Activated T-cell treated with anti-CD3 and anti-CD28 coated beads for 4 hours (primary cell): ENCODE data around the gene DCP1B.
"Not testable (repeated sequence)": the region's sequence is repeated elsewhere in the genome, so short reads cannot be mapped to it uniquely, and the experiment has no call there.

ENCODE experiments used
- DNase-seq: peaks from one replicate; pipeline ENCODE4 v3.0.0-alpha.2; 2020

Gene DCP1B

DNA sequence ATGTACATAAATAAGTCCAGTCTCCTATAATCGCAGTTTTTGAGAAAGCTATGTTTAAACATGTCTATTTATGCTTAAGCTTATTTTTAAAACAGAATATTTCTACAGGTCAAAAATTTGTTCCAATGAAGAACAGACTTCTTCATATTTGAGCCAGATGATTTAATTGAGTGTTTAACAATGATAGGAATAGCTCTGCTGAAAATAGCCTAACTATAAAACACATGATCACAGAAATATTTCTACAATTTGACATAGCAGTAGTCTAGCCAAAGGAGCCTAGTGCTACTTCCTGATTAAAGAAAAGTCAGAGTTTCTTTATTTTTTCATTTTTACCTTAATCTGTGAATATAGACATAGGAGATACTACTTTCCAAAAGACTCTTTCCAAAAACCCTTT, 29.4 kb downstream of the DCP1B start:
- no peak for DNase-seq

DNA sequence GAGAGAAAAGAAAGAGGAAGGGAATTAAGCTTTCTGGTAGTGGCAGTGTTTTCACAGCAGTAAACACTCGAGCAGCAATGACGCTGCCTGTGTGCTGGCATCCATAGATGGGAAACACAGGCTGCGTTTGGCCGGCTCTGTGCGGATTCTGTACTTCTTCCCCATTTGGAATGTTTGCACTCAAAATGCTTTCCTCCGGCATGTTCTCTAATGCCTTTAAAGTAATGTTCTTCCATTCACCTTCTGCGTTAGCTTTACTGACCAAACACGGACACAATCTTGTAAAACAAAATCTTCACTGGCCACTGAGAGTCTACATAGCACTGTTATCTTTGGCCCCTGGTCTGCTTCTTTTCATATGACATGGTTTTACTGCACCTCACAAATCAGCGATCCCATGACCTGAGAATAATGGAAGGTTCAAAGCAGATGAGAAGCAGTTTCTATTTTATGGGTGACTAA, 31.4 kb downstream of the DCP1B start:
- no peak for DNase-seq

DNA sequence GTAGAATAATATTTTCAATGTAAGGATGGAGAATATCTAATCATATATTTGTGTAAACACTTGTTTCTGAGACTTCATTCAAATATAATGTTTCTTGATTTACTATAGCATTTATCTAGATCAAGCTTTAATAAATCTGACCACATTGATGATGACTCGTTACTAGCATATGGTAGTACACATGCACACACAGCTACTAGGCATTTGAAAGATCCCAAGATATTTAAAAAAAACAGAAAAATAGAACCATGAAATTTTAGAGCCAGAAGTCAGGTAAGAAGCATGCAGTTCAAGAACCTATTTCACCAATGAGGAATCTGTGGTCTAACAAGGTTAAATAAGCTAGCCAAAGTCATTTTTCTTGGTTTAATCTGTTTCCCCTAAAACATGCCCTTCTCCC, 32.0 kb downstream of the DCP1B start:
- no peak for DNase-seq

- DNase-seq = no peak
Observed at GRCh38 chr12:1970331-1970900, 33.8 kb downstream of the DCP1B start.

DNA sequence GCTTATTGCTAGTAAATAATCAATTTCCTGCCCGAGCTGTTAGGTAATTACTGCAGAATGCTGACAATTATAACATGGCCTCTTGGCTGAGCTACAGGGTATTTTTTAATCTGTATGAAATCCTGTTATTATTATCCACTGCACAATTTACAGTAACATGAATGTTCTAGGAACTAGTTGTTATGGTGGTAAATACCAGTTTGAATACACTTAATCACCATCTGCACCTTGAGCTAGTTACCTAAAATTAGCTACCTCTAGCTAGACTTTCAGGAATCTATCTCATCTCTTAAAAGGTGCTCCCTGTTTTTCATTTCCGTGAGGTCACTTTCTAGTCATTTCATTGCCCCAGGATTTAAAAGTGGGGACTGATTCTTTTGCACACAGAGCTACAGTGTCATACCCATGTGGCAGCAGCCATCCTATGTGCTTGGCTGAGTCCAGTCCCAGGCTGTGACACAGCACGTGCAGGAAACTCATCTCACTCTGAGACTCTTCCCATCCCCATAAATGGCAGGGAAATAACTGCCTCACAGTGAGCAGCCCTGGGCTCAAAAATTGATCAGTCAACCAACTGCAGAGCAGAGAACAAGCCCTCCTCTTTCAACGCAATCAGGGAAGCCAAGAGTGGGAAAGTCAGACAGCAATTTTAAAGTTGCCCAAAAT, 37.6 kb downstream of the DCP1B start:
- no peak for DNase-seq

DNA sequence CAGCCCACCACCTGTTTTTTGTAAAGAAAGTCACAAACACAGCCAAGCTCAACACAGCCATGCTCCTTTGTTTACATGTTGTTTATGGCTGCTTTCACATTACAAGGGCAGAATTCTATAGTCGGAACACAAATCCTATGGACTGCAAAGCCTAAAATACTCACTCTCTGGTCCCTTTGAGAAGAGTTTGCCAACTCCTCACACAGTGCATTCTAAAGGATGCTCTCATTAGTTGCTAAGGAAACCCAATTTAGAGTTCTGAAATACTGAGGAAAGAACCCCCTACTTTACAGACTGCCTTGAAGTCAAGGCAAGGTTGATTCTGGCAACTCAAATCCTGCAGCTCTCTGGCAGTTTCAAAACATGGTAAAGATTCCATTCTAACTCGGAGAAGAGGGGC, 38.3 kb downstream of the DCP1B start:
- no peak for DNase-seq

DNA sequence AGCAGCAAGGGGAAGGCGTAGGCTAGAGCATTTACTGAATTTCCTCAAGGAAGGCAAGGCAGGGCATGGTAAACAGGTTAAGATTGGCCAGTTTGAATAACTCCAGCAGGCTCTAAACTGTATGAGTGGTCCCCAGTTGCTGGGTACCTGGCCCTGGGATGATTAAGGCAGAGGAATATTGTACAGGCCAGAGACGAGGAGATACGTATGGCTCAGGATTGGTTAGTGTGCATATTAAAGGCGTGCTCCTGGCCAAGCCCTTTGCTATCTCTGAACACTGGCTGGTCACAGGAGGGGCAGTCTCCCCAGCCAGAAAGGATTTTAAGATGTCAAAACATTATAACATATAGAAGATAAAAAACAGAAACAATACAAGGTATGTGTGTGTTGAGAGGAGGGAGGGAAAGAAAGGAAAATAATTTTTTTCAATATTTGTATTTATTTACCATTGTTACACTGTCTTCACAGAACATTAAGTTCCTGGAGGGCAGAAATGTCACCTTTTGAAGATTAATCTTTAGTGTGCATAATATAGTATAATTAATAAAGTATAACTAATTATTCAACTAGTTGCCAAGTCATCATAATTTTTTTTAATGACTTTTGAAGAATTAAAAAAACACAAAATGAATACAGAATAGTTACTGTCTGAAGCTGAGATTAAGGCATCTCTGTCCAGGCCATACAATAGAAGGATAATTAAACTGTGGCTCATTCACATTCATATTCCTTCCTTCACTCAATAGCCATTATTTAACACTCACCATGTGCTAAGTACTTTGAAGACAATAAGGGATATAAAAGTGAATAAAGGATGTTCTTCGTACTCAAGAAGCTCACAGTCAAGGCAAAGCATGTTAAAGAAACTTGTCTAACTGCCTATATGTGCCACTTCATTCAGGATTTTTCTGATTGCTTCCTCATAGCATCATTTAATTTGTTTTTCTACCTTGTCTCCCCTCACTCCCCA, 41.9 kb downstream of the DCP1B start:
- no peak for DNase-seq

DNA sequence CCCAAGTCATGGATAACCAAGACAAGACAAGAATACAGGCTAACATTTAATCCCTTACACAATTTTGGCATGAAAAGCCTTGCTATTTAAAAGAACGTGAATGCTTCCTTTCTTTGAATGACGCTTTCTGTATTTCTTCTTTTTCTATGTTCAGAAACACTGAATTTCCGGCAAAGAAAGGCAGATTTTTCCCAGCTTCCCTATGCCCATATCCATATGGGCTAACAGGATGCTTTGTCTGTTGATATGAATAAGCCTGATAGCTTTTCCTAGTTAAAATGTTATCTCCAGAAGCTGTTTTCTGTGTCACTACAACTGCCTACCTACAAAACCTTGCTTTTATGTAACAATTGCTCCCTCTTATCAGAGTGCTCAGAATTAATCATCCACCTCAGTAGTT, 47.5 kb downstream of the DCP1B start:
- no peak for DNase-seq

DNA sequence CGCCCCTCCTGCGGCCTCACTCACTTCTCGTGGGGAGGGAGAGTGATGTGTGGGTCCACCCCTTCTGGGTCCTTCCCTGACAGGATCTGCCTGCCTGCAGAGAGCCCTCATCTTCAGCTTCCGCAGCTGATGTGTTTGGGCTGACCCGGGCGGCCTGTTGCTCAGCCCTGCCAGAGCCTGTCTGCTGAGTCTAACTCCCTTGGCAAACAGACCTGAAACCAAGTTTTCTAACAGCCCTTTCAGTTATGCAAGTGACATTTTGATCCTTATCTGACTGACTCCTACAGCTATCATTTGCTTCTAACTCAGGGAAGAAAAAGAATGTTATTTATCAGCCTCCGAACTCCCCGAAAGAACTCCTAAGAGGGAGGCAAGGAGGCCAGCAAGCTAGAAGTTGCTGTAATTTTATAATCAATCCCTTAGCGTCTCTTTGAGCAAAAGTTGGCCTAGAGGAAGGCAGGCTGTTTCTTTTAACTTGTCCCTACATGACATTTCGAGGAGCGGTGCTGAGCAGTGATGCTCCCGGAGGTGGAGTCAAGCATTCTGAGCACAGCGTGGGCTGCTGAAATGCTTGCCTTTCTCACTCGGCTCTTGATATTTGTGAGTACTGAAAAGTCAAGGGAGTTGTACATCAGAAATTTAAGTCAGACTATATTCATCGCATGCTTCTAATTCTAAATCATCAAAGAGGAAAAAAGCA, 54.3 kb downstream of the DCP1B start:
- no peak for DNase-seq

DNA sequence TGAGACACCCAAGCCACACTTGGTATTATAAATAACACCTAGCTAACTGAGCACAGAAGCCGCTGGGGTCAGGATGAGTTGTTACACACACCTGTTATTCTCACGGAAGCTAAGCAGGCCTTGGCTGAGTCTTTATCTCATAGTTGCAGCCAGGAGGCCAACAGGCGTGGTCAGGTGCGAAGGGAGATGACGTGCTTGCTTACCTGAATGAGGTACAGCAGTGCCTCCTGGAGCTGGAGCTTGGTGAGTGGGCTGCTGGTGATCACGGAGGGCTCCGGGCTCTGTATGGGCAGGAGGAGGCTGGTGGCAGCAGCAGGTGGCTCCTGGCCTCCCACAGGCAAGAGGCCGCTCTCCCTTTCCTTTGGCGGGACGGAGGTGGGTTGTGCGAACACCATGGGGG, 55.4 kb downstream of the DCP1B start:
- no peak for DNase-seq

- no peak for DNase-seq
Observed at GRCh38 chr12:1947081-1947480, 57.2 kb downstream of the DCP1B start.

DNA sequence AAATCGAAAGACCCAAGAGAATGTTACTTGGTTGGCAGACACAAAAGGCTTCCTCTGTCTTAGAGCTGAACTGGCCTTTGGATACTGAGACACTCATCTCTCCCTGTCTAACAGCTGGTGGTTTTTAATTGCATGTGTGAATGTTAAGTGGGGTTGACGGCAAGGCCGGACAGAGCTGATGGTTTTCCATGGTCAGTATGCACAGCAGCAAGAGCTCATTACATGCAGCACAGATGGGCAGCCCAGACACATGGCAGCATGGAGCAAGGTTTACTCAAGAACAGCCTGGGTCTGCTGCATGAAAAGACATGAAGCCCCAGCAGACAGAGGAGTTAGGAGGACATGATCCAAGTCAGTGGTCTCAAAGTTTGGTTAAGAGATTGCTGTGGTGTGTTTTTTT, 58.0 kb downstream of the DCP1B start:
- no peak for DNase-seq

- not testable (repeated sequence) for DNase-seq
Observed at GRCh38 chr12:1945502-1945901, 58.8 kb downstream of the DCP1B start.

DNA sequence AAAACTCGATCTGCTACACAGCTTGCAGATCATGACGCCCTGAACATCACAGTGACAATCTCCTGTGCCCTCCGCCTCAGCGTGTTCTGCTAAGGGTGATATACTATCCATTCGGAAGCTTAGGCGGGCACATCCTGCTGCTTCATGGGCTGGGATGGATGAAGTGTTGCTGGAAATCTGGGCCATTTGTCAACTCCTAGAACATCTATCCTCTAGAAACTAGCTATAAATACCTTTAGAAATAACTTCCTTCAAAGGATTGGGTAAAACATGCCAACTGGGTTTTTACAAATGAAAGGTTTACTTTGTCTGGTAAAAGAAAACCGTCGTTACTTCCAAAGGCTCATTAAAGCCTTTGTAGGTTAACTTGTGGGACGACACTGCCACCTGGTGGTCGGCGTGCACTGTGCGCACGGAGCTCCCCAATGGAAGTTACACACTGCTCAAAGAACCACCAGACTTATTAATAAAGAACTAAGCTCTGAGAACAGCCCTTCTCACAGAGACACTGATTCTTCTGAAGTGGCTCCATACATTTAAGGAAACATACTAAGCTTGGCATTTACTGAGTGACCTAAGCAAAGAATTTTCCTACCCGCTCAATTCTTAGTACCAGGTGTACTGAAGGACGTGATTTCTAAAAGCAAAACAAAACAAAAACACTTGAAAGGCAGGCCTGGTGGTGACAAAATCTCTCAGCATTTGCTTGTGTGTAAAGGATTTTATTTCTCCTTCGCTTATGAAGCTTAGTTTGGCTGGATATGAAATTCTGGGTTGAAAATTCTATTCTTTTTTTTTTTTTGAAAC, 64.3 kb downstream of the DCP1B start:
- peak; percentile 90 for DNase-seq

- no peak for DNase-seq
Observed at GRCh38 chr12:1939331-1939730, 64.9 kb downstream of the DCP1B start.

DNA sequence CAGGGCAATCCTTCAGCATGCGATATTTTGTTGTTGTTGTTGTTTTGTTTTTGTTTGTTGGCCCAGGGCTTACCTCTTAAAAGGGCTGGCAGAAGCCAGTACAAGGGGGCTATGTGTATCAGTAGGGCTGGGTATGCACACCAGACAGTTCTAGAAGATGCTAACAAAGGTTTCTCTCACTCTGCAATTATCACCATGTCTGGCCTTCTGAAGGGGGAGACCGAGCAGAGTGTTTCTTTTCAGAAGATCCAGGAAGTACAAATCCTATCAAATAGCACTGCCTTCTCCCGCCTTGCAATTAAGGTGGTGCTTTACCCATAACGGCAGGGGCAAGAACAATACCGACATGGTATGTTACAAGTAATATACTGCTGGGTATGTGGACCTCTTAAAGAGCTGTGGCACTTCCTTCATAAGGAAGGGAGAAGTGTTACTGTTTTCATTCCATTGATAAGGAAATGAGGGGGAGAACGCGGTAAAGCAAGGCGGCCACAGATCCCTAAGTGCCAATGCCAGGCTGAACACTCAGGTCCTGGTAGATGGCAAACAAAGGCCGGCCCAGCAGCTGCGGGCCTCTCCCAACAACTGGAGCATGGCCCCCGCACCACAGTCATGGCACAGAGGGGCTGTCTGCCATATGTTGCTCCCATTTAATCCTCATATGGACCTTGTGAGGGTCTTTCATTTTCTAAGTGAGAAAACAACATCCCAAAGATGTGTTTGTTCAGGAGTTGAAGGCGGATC, 66.6 kb downstream of the DCP1B start:
- no peak for DNase-seq

- DNase-seq = no peak
Observed at GRCh38 chr12:1936406-1937320, 67.6 kb downstream of the DCP1B start.

DNA sequence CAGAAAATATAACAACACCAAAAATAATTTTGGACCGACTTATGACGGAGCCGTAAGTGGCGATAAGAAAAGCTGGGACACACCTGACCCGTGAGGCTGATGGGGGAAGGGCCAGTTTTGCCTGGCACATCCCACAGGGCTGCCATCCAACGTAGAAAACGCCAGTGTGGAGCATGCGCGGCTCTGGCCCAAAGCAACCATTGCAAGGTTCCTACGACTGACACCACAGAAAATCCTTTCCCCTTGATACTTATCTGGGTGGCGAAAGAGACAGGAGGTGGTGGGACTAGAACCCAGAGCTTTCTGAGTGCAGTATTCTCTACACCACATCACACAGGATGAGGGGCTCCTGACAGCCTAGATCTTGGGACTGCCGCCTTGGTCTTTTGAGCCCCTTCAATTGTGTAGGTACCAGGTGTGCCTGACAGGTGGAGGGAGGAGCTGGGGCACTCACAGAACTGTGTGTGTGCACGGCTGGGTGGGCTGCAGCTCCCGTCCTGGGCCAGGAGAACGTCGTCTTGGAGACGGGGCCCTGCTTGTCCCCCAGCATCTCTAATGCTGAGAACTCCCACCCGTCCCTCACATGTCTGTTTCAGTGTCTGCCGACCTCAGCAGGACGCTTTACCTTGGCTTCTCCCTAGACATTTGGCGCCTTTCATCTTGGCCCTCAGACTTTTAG, 68.4 kb downstream of the DCP1B start:
- no peak for DNase-seq

DNA sequence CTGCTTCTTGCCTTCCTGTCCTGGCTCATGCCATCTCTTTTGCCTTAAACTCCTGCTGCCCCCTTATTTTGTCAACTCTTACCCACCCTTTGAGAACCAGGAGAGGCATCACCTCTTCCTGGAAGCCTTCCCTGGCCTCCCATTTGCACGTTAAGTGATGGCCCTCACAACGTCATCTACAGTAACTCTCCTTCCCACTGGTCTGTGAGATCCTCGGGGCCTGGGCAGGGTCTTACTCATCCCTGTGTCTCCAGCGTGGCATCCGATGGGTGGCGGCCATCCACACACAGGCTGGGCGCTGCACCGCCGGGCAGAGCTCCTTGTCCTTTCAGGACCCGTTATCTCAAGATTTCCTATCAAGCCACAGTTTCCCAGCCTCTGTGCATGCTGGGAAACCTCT, 69.0 kb downstream of the DCP1B start:
- DNase-seq = no peak

DNA sequence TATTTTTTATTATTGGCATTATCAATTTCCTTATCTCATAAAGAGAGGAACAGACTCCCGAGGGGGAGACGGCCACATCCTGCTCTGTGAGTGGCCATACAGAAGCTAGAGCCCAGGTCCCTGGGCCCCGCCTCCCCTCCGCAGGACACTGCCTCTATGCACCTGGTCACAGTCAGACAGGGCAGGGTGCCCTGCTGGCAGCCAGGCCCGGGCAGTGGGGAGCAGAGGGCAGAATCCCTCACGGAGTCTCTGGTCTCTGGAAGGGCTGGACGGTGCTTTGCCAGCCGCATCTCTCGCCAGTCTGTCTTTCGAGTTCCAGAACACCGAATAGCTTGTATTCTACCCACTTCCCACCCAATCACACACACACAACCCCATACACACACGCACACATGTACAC, 69.4 kb downstream of the DCP1B start:
- no peak for DNase-seq
